SKM-1 treated with dmso at 0.1 percent for 144 hours (cell line): ENCODE measurements around the gene PTPRN2.
"Not testable (repeated sequence)": the region's sequence is repeated elsewhere in the genome, so short reads cannot be mapped to it uniquely, and the experiment has no call there.

Experiments used
- DNase-seq: peaks from one replicate; lab custom pipeline; 2025; ENCODE audit not compliant: unreplicated experiment; lab: John Stamatoyannopoulos, UW

Gene PTPRN2

GRCh38 chr7:157496416-157497275, 1091.0 kb downstream of the PTPRN2 start:
- no peak for DNase-seq

- DNase-seq = no peak
These were observed 1092.0 kb downstream of the PTPRN2 start for GRCh38 chr7:157495594-157495993.

GRCh38 chr7:157495177-157495553, 1092.5 kb downstream of the PTPRN2 start:
- DNase-seq = no peak

- DNase-seq = no peak
These were observed 1093.0 kb downstream of the PTPRN2 start for GRCh38 chr7:157494506-157495176.

- no peak for DNase-seq
These were observed 1093.8 kb downstream of the PTPRN2 start for GRCh38 chr7:157493776-157494175.

- no peak for DNase-seq
These were observed 1094.6 kb downstream of the PTPRN2 start for GRCh38 chr7:157493017-157493416.

GRCh38 chr7:157490465-157490912, 1097.1 kb downstream of the PTPRN2 start:
- DNase-seq = peak; percentile 88

GRCh38 chr7:157489870-157490269, 1097.8 kb downstream of the PTPRN2 start:
- DNase-seq = not testable (repeated sequence)
